ENCODE measurements around the gene GHDC.

GRCh38 chr17:42163696-42164407 lies 30.4 kb downstream of the GHDC start:
- TF ChIP-seq EP300 (IDR thresholded peaks at IDR 0.05), result no peak
- TF ChIP-seq CTCF (IDR thresholded peaks at IDR 0.05), result no peak
- no peak for TF ChIP-seq POLR2A (IDR thresholded peaks at IDR 0.05)
